HG02981 (cell line): ENCODE measurements around the gene MMP10.

ENCODE experiments used
- ATAC-seq: cut with Tn5 transposase; IDR thresholded peaks from one replicate; pipeline ENCODE4 v1.9.1; 2021; ENCODE audit warnings: mild to moderate bottlenecking, moderate library complexity; ENCODE audit not compliant: unreplicated experiment

MMP10 gene

GRCh38 chr11:102780491-102780918, at the start of gene MMP10:
TSS of gene MMP10 (minus strand) at chr11:102780628. CDS start at chr11:102780591, 37 bp downstream.
- ATAC-seq = no peak

GRCh38 chr11:102829316-102830000, 49.0 kb upstream of the MMP10 start:
- ATAC-seq = no peak

GRCh38 chr11:102824556-102824955, 44.1 kb upstream of the MMP10 start:
- no peak for ATAC-seq

DNA sequence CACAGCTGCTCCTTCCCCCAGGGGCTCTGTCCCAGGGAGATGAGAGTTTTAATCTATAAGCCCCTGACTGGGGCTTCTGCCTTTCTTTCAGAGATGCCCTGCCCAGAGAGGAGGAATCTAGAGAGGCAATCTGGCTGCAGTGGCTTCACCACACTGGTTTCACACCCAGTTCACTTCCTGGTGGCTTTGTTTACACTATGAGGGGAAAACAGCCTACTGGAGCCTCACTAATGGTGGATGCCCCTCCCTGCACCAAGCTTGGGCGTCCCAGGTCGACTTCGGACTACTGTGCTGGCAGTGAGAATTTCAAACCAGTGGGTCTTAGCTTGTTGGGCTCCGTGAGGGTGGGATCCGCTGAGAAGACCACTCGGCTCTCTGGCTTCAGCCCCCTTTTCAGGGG, 39.1 kb upstream of the MMP10 start:
- no peak for ATAC-seq

DNA sequence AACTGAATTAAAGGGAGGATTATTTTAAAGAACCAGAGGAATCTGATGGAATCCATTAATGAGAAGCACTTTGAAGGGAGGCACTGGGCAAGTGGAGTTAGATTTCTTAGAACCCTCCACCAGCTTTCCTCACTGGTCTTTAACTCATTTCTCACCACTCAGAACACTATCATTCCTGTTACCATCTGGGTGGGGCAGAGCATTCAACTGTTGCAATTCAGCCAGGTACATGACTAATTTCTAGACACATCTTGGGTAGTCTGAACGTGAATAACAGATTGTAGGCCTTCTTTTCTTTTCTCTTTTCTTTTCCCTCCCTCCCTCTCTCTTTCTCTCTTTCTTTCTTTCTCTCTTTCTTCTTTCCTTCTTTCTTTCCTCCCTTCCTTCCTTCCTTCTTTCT, 33.1 kb upstream of the MMP10 start:
- no peak for ATAC-seq

GRCh38 chr11:102812188-102812587, 31.8 kb upstream of the MMP10 start:
- ATAC-seq = no peak

DNA sequence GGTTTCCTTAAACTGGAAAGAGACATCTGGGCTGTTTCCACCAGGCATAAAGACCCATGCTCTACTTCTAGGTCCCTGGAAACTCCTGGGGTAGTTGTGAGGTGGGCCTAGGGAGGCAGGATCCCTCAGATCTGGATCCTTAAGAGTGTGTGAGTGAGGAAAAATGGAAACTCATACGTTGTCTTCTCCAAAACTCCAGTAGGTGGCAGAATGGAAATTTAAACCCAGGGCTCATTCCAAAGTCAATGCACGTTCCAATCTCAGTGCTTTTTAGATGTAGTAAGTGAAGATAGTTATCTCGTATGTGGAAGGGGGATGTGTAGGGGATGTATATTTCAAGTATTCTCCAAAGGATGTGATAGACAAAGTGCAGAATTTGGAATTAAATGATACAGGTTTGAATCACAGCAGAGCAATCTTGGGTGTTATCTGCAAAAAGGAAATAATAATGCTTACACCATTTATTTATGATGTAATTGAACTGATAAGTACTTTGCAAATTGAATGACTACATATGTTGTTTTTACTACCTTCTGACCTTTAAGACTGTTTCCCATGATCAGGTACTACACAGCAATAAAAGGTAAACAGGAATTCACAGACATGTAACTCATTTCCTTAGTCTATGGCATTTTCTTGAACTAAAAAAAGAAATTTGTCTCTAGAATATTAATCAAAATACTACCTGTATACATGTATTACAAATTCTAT, 30.7 kb upstream of the MMP10 start:
- ATAC-seq = no peak

DNA sequence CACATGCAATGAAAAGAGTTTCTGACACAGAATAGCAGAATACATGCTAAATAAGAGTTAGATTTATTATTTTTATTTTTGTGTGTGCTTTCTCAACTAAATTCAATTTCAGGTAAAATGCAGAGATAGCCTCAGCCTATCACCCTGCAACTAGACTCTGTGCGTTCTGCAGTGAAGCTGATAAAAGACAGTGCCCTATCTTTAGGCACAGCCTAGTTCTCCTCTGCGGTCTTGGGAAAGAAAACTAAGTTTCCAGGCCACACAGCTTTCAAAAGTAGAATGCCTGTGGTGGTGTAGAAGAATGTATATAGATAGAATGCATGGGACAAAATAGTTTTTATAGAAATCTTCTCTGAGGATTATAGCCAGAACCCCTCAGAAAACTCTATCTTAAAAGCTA, 29.5 kb upstream of the MMP10 start:
- no peak for ATAC-seq

- peak; percentile 56 for ATAC-seq
Measured at GRCh38 chr11:102807921-102808320, 27.5 kb upstream of the MMP10 start.

DNA sequence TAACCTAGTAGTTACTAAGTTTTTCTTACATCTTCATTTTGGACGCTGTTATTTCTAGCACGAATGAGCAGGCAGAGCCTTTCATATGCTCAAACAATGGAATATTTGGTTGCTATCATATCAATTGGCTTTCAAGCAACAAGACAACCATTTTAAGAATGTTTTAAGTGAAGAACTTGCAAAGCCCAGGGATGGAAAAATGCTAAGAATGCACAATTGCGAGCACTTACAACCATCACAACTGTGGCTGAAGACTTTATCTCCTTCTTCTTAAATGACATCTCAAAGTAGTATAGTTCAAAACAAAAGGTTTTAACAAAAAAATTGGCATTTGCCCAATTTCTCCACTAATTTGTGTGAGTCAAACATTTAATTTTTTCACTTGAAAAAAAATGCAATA, 25.9 kb upstream of the MMP10 start:
- ATAC-seq = no peak

DNA sequence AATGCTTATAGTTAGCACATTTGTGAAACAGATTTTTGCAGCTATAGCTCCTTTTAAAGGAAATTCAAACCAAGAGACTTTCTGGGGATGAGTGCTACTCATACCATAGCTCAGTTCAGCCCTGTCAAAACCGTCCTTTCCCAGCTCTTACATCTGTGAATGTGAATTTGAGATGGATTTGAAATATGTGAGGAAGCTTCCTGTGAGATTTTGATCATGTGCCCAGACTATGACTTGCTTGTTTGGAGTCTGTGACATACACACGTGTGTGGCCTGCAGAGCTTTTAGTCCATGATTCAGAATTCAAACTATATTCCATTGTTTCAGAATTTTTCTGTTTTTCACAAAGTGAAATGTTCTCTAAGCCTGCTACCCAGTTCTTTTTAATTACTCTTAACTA, 21.9 kb upstream of the MMP10 start:
- ATAC-seq = no peak

- no peak for ATAC-seq
Measured at GRCh38 chr11:102800767-102801166, 20.3 kb upstream of the MMP10 start.

DNA sequence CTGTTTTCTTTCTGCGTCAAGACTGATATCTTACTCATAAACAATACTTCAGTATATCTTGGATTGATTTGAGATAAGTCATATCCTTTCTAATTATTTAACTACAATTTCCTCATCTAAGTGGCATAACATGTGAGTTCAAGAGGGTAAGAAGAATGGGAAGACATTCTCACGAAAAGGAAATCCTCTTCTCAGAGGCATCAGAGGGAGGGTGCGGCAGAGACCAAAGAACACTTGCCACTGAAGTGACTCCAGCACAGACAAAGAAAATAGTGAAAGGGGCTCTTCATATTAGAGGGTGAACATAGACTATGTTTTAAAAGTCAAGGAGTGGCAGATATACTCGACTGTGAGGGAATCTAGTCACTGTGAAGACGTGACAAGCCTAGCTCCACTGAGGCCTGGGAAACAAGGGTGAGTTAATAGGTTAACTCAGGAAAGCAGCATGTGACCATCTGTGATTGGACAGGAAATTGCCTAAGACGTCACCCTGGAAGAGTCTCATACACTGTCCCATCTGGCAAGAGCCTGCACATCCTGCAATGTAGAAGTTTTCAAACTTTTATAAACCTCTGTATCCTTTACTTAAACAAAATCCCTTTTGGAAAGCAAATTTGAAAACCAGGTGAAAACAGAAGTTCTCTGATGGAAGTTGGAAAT, 19.4 kb upstream of the MMP10 start:
- no peak for ATAC-seq

DNA sequence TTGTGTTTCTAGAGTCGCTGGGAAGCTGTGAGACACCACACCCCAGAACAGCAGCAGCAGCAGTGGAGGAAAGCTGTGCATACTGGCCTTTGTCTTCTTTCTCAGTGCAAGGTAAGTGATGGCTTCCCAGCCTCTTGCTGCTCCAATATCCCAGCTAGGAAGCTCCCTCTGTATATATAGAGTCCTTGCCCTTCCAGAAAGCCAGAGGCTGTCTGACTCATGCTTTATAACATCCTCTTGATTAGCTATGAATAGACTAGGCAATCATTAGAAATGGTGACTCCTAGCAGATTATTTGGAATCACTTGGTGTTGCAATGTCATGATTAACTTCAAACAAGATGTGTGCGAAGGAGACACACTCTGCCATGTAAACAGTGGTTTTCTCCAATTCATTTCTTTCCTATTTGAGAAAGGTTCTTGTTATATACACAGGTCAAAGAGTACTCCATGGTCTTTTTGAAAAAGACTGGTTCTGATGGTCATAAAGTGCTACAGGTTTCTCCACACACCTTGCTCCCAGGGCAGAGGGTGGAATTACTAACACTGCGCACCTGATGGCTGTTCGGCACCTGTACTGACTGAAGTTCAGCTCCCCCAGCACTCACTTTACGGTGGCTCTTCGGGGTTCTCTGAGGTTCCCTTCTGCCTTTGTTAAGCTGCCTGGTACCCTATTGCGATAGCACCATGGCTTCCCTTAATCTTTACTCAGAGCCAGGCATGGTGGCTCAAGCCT, 17.8 kb upstream of the MMP10 start, which contains the start of gene MMP1:
Gene MMP1, minus strand, starts transcription at position 149 of the 735 bp plus-strand sequence. Its CDS starts 68 bp downstream, at position 81.
- ATAC-seq = no peak

GRCh38 chr11:102794382-102794781, 14.0 kb upstream of the MMP10 start:
- peak; percentile 99 for ATAC-seq

DNA sequence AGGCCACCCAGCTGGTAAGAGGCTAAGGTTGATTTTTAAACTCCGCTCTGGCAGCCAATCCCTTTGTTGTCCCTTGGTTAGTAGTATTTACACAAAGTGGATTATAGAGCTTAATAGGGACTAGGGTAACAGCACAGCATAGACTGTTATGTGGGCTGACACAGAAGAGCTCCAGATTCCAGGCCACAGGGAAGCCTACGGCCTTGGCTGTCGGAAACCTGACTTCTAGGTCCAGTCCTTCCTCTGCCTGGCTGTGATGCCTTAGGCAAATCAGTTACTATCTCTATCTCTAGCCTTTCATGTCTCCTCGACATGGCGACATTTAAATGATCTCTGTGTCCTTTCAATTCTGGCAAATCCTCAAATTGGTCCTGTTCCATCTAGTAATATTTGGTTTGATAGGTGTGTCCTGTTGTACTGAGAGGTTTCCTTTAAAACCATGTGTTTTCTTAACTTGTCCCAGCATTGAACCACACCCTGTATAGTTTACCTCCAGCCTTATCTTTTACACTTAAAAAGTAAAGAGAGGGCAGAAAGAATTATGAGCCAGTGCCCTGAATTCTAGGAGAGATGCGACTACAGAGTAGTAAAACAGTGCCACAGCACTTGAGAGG, 13.4 kb upstream of the MMP10 start:
- no peak for ATAC-seq

DNA sequence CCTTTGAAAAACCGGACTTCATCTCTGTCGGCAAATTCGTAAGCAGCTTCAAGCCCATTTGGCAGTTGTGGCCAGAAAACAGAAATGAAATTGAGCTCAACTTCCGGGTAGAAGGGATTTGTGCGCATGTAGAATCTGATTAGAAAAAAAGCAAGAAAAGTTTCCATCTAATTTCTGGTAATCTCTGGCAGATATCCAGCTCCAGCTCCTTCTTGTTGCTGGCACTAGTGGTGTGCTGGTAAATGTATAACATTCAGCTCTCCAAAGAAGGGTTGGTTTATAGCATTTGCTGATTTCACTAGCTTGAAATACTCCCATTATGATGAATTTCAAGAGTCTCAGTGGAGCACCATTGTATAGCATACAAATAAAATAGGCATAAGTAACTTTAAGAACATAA, 12.2 kb upstream of the MMP10 start:
- ATAC-seq = no peak

- ATAC-seq = no peak
Measured at GRCh38 chr11:102791271-102792036, 11.0 kb upstream of the MMP10 start.

DNA sequence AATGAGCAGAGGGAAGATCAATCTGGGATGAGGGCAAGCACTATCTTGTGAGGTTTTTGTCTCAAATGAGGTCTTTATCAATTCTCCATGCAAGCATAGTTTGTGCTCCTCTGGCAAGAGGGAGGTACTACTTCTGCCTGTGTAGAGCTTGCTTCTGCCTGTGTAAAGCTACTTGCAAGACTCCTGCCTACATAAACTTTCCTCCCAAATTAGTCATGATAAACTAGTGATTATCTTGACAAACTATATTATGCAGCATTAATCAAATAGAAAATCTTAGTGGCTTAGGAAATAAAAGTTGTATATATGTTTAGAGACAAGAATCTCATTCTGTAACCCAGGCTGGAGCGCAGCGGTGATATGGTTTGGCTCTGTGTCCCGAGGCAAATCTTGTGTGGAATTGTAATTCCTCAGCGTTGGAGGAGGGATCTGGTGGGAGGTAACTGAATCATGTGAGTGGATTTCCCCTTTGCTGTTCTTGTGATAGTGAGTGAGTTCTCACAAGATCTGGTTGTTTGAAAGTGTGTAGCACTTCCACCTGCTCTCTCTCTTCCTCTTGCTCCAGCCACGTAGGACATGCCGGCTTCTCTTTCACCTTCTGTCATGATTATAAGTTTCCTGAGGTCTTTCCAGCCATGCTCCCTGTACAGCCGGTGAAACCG, 8.0 kb upstream of the MMP10 start:
- ATAC-seq = no peak

GRCh38 chr11:102784380-102784779, 4.0 kb upstream of the MMP10 start:
- ATAC-seq = no peak
